ENCODE results near the gene COCH.

COCH gene

GRCh38 chr14:30876692-30877091 lies 2.3 kb downstream of the COCH start:
- no peak for TF ChIP-seq CTCF (IDR thresholded peaks at IDR 0.05)

GRCh38 chr14:30882431-30882830 lies 8.1 kb downstream of the COCH start:
- TF ChIP-seq CTCF (IDR thresholded peaks at IDR 0.05): no peak

DNA sequence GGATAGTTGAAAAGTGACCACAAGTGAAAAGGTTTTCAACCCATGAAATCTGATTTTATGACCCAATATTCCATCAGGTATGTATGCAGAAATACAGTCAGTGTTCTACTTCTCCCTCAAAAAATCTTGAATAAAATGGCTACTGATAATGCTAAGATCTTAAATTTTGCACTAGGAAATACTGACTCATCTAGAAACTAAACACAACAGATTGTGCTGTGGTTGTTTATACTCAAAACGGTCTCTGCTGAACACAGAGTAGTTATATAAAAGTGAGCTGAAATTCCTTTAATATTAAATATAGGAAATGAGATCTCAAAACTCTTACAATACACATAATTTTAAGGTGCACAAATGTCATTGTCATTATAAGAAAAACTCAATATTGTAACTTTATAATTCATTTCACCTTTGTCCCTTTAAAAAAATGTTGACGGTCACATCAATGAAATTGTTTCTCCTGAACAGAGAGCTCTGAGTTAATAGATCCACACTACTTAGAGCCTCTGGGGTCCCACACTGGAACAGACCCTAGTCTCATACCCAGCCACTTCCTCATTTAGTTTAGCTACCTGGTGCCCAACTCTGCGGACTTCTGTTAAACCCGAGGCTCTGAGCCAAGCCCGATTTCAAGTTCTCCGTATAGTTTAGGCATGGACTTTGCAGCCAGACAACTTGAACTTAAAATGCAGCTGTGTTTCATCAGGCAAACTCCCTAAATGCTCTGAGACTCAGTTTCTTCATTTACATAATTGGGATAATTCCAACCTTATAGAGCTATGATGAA lies 9.3 kb downstream of the COCH start:
- TF ChIP-seq CTCF (IDR thresholded peaks at IDR 0.05): no peak

GRCh38 chr14:30884901-30885300 lies 10.5 kb downstream of the COCH start:
- no peak for TF ChIP-seq CTCF (IDR thresholded peaks at IDR 0.05)

GRCh38 chr14:30885840-30886740 lies 11.7 kb downstream of the COCH start:
- TF ChIP-seq CTCF (IDR thresholded peaks at IDR 0.05): no peak

DNA sequence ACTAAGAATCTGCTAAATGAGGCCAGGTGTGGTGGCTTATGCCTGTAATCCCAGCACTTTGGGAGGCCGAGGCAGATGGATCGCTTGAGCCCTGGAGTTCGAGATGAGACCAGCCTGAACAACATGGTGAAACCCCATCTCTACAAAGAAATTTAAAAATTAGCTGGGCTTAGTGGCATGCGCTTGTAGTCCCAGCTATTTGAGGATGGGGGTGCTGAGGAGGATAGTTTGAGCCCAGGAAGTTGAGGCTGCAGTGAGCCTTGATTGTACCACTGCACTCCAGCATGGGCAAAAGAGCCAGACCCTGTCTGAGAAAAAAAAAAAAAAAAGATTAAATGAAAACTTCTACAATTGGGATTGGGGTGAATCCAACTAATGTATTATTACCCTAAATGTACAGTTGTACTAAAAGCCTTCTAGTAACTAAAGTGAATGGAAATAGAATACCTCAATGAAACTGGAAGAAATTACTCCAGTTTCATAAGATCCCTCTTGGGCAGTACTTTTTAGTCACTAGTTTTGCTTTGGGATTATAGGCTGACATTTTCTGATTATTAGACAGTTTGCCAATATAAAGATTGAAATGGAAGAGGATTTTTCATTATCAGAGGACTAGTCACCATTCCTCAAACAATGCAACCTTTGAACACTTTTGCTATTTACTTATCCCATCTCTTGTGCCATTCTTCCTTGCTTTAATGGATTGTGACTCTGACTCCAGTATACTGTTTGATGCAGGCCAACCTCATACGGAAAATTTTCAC lies 14.3 kb downstream of the COCH start:
- no peak for TF ChIP-seq CTCF (IDR thresholded peaks at IDR 0.05)

- TF ChIP-seq CTCF (IDR thresholded peaks at IDR 0.05): no peak
Observed at GRCh38 chr14:30889244-30889594, 14.9 kb downstream of the COCH start.

Data from LNCAP (cell line).